ENCODE data around the gene MICU1.
A peak's percentile ranks its signal among the peaks of the same experiment; 100 is the strongest.
"Not testable (repeated sequence)": the region's sequence is repeated elsewhere in the genome, so short reads cannot be mapped to it uniquely, and the experiment has no call there.

MICU1 gene

GRCh38 chr10:72379062-72379461 lies 246.8 kb downstream of the MICU1 start:
- no peak for DNase-seq

- peak in 1 of 2 donors; percentile 18 for DNase-seq
Measured at GRCh38 chr10:72375585-72375984, 250.3 kb downstream of the MICU1 start.

- DNase-seq = peak in 1 of 2 donors; percentile 35
Measured at GRCh38 chr10:72375173-72375572, 250.7 kb downstream of the MICU1 start.

- DNase-seq = no peak
Measured at GRCh38 chr10:72370201-72370722, 255.6 kb downstream of the MICU1 start.

- peak in 1 of 2 donors; percentile 1 for DNase-seq
Measured at GRCh38 chr10:72367301-72367960, 258.4 kb downstream of the MICU1 start.

DNA sequence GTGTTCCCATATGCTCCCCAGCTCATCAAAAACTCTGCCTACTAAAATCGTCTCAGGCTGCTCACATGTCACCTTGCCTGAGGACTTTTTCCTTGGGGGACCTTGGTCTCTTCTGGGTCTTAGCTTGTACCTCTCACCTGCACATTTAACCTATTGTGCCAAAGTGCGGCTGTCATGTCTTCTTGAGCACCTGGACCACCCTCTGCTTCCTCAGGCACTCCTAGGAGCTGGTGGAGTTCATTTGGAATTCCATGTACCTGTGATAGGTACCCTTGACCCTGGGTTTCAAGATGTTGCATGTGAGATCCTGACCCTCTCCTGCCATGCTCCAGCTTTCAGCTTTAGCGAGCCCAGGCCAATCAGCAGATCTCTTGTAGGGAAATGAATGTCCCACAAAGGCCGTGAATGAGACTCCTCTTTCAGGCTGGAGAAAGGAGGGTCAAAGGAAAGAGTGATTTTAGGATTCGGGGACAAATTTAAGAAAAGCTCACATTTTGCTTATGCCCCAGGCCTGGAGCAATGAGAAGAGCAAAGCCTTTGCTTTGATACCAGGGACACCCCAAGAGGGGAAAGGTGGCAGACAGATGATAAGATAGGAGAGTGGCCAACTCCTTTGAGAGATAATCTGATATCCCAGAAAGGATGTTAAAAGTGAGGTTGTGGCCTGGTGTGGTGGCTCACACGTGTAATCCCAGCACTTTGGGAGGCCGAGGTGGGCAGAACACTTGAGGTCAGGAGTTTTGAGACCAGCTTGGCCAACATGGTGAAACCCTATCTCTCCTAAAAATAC lies 260.6 kb downstream of the MICU1 start:
- DNase-seq = no peak

- DNase-seq = peak; percentile 80 to 91
Measured at GRCh38 chr10:72364239-72364777, 261.6 kb downstream of the MICU1 start.

- no peak for DNase-seq
Measured at GRCh38 chr10:72356987-72357386, 268.9 kb downstream of the MICU1 start.

DNA sequence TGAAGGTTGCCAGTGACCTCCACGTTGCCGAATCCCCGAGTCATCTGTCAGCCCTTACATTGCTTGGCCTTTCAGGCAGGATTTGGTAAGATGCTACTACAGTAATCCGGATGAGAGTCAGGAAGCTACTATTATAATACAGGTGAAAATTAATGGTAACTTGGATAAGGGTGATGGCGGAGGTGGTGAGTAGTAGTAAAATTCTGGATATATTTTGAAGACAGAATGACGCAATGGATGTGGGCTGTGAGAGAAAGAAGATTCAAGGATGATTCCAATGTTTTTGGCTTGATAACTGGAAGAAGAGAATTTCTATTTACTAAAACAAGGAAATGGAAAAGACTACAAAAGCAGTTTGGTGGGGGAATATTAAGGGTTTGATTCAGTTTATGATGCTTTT lies 269.8 kb downstream of the MICU1 start:
- DNase-seq = no peak

- no peak for DNase-seq
Measured at GRCh38 chr10:72355214-72355555, 270.7 kb downstream of the MICU1 start.

GRCh38 chr10:72354356-72355213 lies 271.3 kb downstream of the MICU1 start, which contains the start of gene DNAJB12:
TSS of gene DNAJB12 (minus strand) at chr10:72354919. CDS start at chr10:72354897, 22 bp downstream.
- peak; percentile 93 to 95 for DNase-seq

DNA sequence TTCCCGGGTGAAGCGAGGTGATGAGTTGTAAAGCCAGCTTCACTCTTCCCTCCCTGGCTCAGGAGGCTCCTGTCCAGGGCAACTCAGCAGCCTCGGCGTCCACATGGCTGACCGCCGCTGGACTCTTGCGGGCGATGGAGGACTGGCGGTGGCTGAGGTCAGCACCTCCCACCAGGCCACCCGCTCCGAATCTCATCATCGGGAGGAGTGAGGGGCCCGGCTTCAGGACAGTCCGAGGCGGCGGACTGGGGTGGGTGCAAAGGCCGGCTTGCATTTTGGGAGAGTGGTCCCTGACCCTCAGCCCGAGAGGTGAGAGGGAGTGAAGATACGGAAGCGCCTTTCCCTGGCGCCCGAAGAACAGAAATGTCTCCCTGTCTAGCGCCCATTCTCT lies 271.9 kb downstream of the MICU1 start:
- no peak for DNase-seq

DNA sequence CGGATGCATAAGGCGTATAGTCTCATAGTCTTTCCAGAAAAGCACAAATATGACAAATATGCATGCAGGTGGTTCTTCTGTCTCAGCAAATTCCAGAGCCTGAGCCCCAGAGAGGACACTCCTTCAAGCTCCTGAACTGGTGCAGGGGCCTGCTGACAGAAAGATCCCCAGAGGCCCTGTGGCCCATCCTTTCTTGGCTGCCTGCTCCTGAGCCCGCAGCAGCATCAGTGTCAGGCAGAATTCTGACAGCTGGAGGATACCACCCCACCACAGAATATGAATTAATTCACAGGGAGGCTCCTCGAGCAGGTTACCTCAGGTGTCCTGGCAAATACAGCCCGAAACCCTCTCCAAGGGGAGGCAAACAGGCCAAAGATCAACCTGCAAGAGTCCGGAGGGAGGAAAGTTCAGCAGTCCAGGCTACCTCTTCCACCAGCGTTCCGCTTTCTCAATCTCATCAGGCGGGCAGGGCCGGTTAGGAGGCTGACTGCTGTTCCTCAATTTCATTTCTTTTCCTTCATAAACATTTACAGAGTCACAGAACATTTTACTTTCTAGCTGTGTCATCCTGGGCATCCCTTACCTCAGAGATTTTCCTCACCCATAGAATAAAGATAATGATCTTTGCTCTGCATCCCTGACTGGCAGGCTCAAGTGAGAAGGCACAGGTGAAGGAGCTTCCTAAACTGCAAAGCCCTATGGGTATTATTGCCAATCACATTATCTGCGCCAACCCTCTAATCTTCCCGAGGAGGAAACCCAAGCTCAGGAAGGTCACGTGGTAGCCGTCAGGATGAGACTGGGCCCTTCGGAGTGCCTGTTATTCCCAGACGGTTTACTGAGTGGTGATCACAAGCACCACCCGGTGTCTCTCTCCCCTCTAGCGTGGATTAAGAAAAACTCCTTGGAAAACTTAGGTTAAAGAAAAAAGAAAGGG lies 272.6 kb downstream of the MICU1 start:
- DNase-seq = no peak

GRCh38 chr10:72351479-72351878 lies 274.4 kb downstream of the MICU1 start:
- no peak for DNase-seq

- no peak for DNase-seq
Measured at GRCh38 chr10:72349438-72349837, 276.4 kb downstream of the MICU1 start.

DNA sequence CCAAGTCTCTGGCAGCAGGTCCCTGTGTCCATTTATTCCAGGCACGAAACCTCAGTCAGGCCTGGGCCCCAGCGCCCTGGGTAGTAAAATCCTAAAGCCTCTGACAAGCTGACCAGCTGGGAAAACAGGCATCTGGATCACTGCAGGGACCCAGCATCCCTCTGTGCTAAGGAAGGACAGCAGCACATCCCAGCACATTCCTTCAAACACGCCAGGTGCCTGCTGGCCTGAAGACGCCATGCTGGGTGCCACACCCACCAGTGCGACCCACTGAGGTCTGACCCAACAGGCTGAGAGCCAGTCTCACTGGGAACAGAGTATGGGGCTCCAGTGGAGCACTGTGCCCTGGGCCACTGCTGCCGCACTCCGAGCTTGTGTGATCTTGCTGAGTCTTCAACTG lies 277.6 kb downstream of the MICU1 start:
- DNase-seq = no peak

GRCh38 chr10:72346117-72346516 lies 279.8 kb downstream of the MICU1 start:
- not testable (repeated sequence) for DNase-seq

DNA sequence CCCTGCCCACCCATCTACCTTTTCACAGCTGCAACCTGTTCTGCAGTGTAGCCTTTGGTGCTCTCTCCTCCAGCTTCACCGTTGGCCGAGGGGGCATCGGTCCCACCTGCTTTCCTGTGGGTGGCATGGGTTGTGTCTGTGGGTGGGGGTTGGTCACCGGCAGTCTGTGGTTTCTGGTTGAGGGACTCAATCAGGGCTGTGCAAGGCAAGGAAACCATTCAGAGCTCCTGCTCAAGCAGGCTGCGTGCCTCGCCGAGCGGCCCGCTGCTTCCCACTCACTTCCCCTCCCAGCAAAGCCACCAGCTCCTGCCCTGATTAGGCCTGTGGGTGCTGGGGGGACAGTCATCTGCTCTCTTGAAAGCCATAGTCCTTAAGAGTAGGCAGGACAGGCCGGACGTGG lies 280.9 kb downstream of the MICU1 start:
- no peak for DNase-seq

DNA sequence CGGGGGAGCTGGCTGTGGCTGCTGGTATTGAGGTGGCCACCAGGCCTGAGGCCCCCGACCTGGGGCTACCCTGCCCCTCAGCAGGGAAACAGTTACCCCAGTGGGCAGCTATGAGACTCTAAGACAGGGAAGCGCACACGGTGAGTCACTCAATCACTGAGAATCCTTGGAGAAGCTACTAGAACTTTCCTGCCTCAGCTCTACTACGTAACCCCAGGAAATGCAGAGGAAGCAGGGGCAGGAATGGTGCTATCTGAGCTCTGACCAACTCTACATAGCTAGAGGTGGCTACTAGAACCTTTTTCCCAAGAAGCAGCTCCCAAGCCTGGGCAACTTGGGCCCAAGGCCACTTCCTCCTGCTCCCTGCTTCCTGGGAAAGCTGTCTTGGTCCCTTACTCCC lies 283.0 kb downstream of the MICU1 start:
- no peak for DNase-seq

GRCh38 chr10:72340510-72341261 lies 285.2 kb downstream of the MICU1 start:
- peak in 1 of 2 donors; percentile 59 for DNase-seq

- no peak for DNase-seq
Measured at GRCh38 chr10:72338180-72338579, 287.7 kb downstream of the MICU1 start.
